Loucy (cell line): Measurements from ENCODE around the gene KDM6A.

Source experiments
- EZH2phosphoT487 ChIP-seq: fragments of 200-600 bp; IDR thresholded peaks from 2 replicates; pipeline ENCODE4 v1.6.1; 2018; ENCODE audit warnings: antibody characterized with exemption, mild to moderate bottlenecking, moderate library complexity, borderline replicate concordance
- TF ChIP-seq, protein P1 (sequence below): fragments of 200-600 bp; sonication (generic); conservative IDR thresholded peaks from 2 replicates; pipeline ENCODE4 v1.5.1; 2014; ENCODE audit warnings: mild to moderate bottlenecking, antibody characterized with exemption, low read length

DNA sequence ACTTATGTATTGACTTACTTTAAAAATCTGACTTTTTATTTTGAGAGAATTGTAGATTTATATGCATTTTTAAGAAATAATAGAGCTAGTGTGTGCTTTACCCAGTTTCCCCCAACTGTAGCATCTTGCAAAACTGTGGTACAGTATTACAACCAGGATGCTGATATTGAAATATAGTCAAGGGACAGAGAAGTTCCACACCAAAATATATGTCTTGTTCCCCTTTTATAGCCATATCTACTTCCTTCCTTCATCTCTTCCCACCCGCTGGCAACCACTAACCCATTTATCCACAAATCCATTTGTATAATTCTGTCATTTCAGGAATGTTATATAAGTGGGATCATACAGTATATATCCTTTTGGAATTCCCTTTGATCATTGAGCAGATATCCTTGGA lies 16.8 kb downstream of the KDM6A start:
- TF ChIP-seq, protein P1, sequence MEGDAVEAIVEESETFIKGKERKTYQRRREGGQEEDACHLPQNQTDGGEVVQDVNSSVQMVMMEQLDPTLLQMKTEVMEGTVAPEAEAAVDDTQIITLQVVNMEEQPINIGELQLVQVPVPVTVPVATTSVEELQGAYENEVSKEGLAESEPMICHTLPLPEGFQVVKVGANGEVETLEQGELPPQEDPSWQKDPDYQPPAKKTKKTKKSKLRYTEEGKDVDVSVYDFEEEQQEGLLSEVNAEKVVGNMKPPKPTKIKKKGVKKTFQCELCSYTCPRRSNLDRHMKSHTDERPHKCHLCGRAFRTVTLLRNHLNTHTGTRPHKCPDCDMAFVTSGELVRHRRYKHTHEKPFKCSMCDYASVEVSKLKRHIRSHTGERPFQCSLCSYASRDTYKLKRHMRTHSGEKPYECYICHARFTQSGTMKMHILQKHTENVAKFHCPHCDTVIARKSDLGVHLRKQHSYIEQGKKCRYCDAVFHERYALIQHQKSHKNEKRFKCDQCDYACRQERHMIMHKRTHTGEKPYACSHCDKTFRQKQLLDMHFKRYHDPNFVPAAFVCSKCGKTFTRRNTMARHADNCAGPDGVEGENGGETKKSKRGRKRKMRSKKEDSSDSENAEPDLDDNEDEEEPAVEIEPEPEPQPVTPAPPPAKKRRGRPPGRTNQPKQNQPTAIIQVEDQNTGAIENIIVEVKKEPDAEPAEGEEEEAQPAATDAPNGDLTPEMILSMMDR = no peak
- no peak for TF ChIP-seq EZH2phosphoT487
